Rectal smooth muscle tissue (tissue), 1 donor: ENCODE measurements around the gene WFDC2.

Experiments
- H3K27ac ChIP-seq: one replicate; pipeline ENCODE4 v1.7.0; 2013; ENCODE audit warnings: low read depth, low read length, inconsistent platforms
- H3K27me3 ChIP-seq: one replicate; pipeline ENCODE4 v1.7.0; 2013; ENCODE audit warnings: low read length; ENCODE audit not compliant: control insufficient read depth, insufficient read depth
- H3K36me3 ChIP-seq: one replicate; pipeline ENCODE4 v1.7.0; 2013; ENCODE audit warnings: low read length; ENCODE audit not compliant: control insufficient read depth, insufficient read depth
- H3K4me1 ChIP-seq: one replicate; pipeline ENCODE4 v1.7.0; 2013; ENCODE audit warnings: low read length; ENCODE audit not compliant: control insufficient read depth, insufficient read depth
- H3K4me3 ChIP-seq: one replicate; pipeline ENCODE4 v1.7.0; 2013; ENCODE audit warnings: low read length
- H3K9ac ChIP-seq: one replicate; pipeline ENCODE4 v1.7.0; 2013; ENCODE audit warnings: low read length

Gene WFDC2

DNA sequence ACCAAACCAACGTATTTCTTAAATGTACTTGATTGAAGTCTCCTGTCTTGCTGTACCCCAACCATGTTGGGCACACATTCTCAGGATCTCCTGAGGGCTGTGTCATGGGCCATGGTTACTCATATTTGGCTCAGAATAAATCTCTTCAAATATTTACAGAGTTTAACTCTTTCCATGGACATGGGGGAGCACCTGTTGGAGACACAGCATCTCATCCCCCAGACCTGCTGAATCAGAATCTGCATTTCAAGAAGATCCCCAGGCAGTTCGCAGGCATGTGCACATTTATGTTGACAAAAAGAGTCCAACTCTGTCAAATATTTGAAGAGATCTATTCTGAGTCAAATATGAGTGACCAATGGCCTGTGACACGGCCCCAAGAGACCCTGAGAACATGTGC is 29.1 kb upstream of the WFDC2 start:
- Histone ChIP-seq H3K4me1 (peaks cover 3% of the 10 kb centered on the region), H3K9ac (no peak overlapping the region), H3K27me3 (no peaks in the 10 kb centered on the region), H3K27ac (no peak overlapping the region), H3K36me3 (no peaks in the 10 kb centered on the region), H3K4me3 (no peak overlapping the region)

DNA sequence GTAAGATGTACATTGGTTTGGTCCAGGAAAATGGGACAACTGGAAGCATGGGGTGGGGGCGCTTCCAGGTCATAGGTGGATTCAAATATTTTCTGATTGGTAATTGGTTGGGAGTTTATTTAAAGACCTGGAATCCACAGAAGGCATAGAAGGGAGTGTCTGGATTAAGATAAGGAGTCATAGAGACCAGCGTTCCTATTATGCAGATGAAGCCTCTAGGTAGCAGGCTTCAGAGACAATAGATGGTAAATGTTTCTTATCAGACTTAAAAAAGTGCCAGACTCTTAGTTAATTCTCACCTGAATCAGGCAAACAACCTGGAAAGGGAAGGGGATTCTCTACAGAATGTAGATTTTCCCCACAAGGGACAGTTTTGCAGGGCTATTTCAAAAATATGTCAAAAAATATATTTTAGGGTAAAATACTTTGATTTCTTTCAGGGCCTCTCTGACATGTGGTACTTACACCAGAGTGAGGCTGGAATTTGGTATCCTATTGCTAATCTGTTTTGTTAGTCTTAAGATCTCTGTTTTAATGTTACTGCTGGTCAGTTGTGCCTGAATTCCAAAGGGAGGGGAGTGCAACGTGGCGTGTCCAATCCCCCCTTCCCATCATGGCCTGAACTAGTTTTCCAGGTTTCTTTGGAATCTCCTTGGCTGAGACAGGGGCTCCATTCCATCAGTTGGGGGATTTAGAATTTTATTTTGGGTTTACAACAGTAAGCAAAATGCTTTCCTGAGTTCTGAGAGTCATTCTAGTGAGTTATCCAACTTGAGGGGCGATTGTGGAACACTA is 28.5 kb upstream of the WFDC2 start:
- peaks cover 3% of the 10 kb centered on the region for H3K4me1 ChIP-seq
- no peak overlapping the region for H3K27ac ChIP-seq

DNA sequence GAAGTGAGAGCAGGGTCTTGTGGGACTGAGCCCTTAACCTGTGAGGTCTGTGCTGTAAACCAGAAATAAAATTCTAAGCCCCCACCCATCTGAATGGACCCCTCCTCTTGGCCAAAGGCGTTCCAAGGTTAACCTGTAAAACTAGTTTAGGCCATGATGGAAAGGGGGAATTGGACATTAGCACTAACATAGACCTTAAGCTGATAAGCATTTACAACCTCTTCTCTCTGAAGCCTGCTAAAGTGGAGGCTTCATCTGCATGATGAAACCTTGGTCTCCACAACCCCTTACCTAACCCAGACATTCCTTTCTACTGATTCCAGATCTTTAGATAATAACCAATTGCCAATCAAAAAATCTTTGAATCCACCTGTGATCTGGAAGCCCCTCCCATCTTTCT is 27.8 kb upstream of the WFDC2 start:
- Histone ChIP-seq H3K36me3 (no peaks in the 10 kb centered on the region), H3K4me1 (peaks cover 3% of the 10 kb centered on the region), H3K9ac (no peak overlapping the region), H3K4me3 (no peak overlapping the region), H3K27ac (no peak overlapping the region), H3K27me3 (no peaks in the 10 kb centered on the region)

More for the DNA sequence above, 28.5 kb upstream of the WFDC2 start:
- no peak overlapping the region for H3K9ac ChIP-seq
- H3K36me3 ChIP-seq, result no peaks in the 10 kb centered on the region
- H3K27me3 ChIP-seq, result no peaks in the 10 kb centered on the region
- no peak overlapping the region for H3K4me3 ChIP-seq

DNA sequence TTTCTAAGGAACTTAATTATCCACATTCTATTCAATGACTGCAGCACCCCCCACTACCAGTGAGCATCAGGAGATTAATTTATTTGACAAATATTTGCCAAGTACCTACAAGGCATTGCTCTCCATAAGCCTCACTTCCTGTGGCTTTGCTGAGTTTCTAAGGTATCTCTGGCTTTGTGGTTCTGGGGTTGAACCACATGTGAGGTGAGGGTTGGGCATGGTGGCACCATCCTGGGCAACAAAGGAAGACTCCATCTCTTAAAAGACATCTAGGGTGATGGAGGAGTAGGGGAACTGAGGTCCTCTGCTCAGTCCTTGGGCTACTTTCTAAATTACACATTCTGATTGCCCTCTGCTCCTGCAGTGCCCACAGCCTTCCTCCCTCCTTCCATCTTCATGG is 25.5 kb upstream of the WFDC2 start:
- no peak overlapping the region for H3K4me3 ChIP-seq
- no peaks in the 10 kb centered on the region for H3K36me3 ChIP-seq

DNA sequence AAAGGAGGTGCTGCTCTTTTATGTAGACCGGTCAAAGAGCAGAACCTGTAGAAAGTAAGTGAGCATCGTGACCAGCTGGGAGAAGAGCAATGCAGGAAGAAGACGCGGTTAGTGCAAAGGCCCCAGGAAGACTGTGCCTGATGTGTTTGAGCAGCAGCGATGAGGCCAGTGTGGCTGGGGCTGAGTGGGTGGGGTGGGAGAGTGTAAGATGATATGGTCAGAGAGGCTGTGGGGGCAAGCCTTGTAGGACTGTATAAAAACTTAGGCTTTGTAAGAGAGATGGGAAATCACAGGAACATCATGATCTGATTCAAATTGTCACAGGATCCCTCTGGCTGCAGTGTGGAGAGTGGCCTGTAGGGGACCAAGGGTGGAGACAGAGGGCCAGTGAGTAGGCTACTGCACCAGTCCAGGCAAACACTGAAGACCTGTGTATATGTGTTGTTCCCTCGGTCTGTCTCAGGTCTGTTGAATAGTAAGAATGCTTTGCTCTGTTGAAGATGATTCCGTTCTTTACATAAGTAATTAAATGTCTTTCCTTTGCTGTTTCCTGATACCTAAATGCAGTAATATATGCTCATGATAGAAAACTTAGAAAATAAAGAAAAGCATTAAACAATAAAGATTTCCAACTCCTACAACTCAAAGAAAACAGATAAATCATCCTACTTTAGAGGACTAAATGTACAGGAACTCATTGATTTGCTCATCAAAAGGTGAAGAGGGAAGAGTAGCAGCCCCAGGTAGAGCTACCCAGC is 23.6 kb upstream of the WFDC2 start:
- no peak overlapping the region for H3K27ac ChIP-seq
- H3K9ac ChIP-seq, result no peak overlapping the region
- H3K27me3 ChIP-seq, result no peaks in the 10 kb centered on the region
- no peak overlapping the region for H3K4me3 ChIP-seq
- no peaks in the 10 kb centered on the region for H3K36me3 ChIP-seq
- H3K4me1 ChIP-seq, result peaks cover 27% of the 10 kb centered on the region

More for the DNA sequence above, 25.5 kb upstream of the WFDC2 start:
- Histone ChIP-seq H3K27ac (no peak overlapping the region), H3K9ac (no peak overlapping the region), H3K27me3 (no peaks in the 10 kb centered on the region), H3K4me1 (peaks cover 17% of the 10 kb centered on the region)

DNA sequence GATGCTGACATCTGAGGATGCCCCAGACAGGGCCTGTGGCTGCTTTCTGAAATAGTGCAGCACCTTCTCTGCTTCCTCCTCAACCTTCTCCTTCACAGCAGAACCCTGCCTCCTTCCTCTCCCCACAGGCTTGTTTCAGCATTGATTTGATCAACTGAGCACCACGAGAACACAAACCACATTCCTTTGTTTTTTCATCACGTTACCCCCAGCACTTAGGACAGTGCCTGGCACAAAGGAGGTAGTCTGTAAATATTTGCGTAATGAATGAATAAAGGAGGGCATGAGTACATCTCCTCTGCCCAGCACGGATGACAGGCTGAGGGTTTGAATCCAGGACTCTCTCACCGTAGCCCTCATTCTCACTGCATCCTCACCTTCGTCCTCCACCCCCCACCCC is 21.3 kb upstream of the WFDC2 start:
- H3K36me3 ChIP-seq, result no peaks in the 10 kb centered on the region
- no peaks in the 10 kb centered on the region for H3K27me3 ChIP-seq
- peak overlapping the region; percentile 98 for H3K27ac ChIP-seq
- H3K9ac ChIP-seq, result no peak overlapping the region
- H3K4me1 ChIP-seq, result peaks cover 27% of the 10 kb centered on the region
- no peak overlapping the region for H3K4me3 ChIP-seq

DNA sequence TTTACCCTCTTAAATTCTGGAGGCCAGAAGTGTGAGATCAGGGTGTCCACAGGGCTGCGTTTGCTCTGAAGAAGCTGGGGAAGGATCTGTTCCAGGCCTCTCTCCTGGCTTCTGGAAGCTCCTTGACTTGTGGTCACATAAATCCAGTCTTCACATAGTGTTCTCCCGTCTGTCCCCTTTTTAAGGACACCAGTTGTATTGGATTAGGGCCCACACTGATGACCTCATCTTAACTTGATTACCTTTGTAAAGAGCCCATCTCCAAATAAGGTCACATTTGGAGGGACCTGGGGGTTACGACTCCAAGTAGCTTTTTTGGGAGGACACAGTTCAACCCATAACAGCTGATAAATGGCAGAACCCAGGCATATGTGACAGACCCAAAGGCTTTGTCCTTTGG is 20.0 kb upstream of the WFDC2 start:
- Histone ChIP-seq H3K4me3 (no peak overlapping the region), H3K9ac (no peak overlapping the region), H3K4me1 (peaks cover 27% of the 10 kb centered on the region), H3K27ac (peak overlapping the region; percentile 98), H3K36me3 (no peaks in the 10 kb centered on the region), H3K27me3 (no peaks in the 10 kb centered on the region)

DNA sequence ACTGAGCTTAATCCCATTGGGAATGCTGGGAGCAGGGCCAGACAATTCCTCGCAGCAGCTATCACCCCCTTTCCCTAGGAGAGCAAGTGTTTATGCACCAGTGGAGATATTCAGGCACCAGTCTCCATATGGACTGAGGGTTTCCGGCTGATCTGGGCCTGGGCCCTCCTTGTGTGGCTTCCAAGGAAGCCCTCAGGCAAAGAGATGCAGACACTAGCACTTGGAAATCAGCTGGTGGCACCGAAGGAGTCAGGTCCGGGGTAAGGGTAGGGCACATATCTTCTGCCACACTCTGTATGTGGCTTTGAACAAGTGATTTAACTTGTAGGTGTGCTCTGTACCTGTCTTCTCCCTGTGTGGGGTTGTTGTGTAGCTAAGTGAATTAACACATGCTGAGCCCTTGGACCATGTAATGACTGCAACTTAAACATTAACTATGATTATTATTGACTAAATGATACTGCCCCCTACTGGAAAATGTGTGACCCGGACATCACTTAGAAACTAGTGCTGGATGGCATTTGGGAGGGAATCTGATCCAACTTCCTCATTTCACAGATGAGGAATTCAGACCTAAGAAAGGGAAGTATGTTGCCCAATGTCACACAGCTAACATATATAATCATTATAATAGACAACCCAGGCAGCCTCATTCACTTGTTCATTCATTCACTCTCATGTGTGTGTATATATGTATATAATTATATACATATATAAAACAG is 19.3 kb upstream of the WFDC2 start:
- Histone ChIP-seq H3K4me1 (peaks cover 27% of the 10 kb centered on the region), H3K36me3 (no peaks in the 10 kb centered on the region), H3K4me3 (no peak overlapping the region), H3K27ac (peak overlapping the region; percentile 98), H3K27me3 (no peaks in the 10 kb centered on the region), H3K9ac (no peak overlapping the region)

DNA sequence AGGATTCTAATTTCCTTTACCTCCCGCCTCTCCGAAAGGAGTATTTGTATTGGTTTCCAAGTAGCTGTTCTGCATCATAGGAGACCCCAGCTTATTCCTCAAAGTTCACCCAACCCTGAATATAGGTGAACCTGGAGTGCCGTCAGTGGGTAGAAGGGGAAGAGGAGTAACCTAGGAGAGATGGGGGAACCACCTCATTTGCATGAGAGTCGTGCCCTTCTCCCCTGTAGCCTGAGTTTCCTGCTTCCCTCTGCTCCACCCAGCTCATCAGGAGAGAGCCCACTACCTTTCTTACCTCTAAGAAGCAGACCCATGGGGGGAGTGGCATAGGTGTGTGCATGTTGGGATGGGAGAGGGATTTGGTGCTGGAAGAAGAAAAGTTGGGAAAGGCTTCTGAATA is 17.3 kb upstream of the WFDC2 start:
- Histone ChIP-seq H3K4me1 (peaks cover 27% of the 10 kb centered on the region), H3K4me3 (no peak overlapping the region), H3K9ac (no peak overlapping the region), H3K27me3 (no peaks in the 10 kb centered on the region), H3K27ac (no peak overlapping the region), H3K36me3 (no peaks in the 10 kb centered on the region)

DNA sequence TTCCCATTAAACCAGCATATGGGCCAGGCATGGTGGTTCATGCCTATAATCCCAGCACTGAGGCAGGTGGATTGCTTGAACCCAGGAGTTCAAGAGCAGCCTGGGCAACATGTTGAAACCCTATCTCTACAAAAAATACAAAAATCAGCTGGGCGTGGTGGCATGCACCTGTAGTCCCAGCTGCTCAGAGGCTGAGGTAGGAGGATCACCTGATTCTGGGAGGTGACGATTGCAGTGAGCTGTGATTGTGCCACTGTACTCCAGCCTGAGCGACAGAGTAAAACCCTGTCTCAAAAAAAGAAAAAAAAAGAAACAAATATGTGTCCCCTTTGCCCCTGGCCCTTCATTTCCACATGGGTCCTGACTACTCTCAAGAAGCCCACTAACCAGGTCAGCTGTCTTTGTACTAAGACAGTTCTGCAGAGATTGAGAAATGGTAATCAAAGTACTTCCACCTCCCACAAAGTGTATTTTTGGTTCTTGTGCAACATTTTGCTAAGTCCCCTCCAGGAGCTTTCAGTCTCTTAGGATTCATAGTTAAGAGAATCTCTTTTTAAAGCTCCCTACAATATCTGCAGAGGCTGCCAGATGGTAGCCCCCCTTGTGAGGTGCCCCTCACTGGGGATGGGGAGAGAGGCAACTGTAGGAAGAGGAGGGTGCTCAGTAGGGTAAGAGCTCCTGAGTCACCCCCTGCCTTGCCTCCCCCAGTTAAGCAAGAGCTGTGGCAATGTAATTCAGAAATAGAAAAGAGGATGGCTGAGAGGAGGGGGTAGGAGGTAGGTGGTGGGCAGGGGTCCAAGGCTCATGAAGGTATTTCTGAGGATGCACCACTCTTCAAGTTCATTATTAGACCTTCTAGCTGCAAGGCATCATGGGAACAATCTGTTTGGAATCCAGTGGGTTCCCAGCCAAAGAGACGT is 16.5 kb upstream of the WFDC2 start:
- Histone ChIP-seq H3K27ac (no peak overlapping the region), H3K36me3 (no peaks in the 10 kb centered on the region), H3K9ac (no peak overlapping the region), H3K4me1 (peaks cover 19% of the 10 kb centered on the region), H3K4me3 (no peak overlapping the region), H3K27me3 (no peaks in the 10 kb centered on the region)

DNA sequence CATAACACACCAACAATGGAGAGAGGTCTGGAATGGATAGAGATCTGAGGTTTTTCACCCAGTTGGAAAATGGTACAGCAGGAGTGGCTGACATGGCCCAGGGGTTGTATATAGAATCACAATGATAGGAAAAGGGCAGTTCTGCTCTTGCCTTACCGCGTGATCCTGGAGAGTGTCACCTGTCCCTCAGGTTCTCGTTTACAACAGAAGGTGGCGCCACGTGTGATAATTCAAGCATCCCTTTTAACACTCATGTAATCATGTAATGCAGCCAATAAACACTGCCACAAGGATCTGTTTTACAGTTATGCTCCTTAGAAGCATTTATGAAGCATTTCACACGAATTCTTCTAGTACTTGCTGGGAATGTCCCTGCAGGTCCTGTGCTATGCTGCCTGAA is 12.9 kb upstream of the WFDC2 start:
- Histone ChIP-seq H3K4me3 (no peak overlapping the region), H3K4me1 (no peaks in the 10 kb centered on the region), H3K27me3 (no peaks in the 10 kb centered on the region), H3K27ac (no peak overlapping the region), H3K36me3 (no peaks in the 10 kb centered on the region), H3K9ac (no peak overlapping the region)

DNA sequence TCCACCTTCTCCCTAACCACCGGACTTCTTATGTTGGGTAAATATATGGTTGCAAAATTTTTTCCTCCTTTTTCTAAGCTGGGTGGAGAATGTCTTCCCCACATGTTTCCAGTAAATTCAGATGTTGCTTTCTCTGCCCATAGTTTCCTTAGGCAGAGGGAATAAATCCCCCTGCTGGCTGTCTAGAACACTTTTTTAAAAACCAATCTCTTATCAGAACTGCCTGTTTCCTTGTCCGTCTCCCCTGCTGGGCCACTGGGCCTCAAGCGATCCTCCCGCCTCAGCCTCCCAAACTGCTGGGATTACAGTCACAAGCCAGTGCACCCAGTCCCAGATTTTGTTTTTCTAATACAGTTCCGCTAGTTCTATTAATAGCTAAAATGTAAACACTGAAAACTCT is 9.9 kb upstream of the WFDC2 start:
- Histone ChIP-seq H3K4me3 (no peak overlapping the region), H3K36me3 (no peaks in the 10 kb centered on the region), H3K9ac (no peak overlapping the region), H3K27ac (no peak overlapping the region), H3K27me3 (no peaks in the 10 kb centered on the region), H3K4me1 (no peaks in the 10 kb centered on the region)
